ENCODE results near the gene SENP2. TPM values are rescaled to one million over a fixed set of nuclear protein-coding genes. Genes with fewer than 3 reads are reported as not detected.

The SENP2 gene
- total and polyA plus RNA-seq, 2 experiments from 2014 or later = 29.2 to 80.3 TPM

DNA sequence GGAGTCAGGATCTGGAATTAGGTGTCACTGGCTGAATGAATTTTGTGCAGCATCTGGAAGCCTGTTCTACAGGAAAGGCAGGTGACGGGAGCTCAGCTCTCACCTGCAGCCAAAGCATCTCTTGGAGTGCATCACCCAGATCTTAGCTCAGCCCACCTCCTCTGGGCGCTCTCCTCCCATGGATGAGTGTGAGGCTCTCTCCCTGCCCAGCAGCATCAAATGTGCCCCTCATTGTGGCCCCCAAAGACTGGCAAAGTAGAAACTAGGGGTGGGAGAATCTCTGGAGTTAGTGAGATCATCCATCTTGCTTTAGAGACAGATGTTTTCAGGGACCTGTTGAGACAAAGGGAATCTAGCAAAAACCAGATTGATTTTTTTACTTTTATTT, 68.7 kb downstream of the SENP2 start:
- no peak overlapping the region for H3K27ac Mint-ChIP-seq
- ATAC-seq (no peak), DNase-seq (ENCODE audit: low spot score) (no peak)
- Histone ChIP-seq H3K4me2 (no peak overlapping the region), H3K79me2 (replicated peaks; ENCODE audit: insufficient read depth) (no peaks in the 10 kb centered on the region), H3K27me3 (ENCODE audit: insufficient read depth) (no peaks in the 10 kb centered on the region), H3K27ac (ENCODE audit: low read depth) (no peak overlapping the region), H2AFZ (no peak overlapping the region), H3K9me2 (ENCODE audit: insufficient read depth) (no peaks in the 10 kb centered on the region), H3K4me1 (ENCODE audit: insufficient read depth) (no peaks in the 10 kb centered on the region), H3K4me3 (no peak overlapping the region), H3K36me3 (ENCODE audit: insufficient read depth) (peaks cover 26% of the 10 kb centered on the region), H3F3A (replicated peaks; ENCODE audit: low read depth) (no peaks in the 10 kb centered on the region), H4K20me1 (replicated peaks; ENCODE audit: insufficient read depth) (no peaks in the 10 kb centered on the region; the same call in 1 of the 2 replicates)
- H3K4me3 Mint-ChIP-seq = no peak overlapping the region
- peaks cover 82% of the 10 kb centered on the region for H3K36me3 Mint-ChIP-seq (ENCODE audit: low read depth)
- no peaks in the 10 kb centered on the region; the same call in 2 of the 3 replicates for H3K4me1 Mint-ChIP-seq
- H3K9me3 Mint-ChIP-seq = no peaks in the 10 kb centered on the region
- H3K27me3 Mint-ChIP-seq (ENCODE audit: insufficient read depth, low read depth, poor library complexity) = peaks cover 31% of the 10 kb centered on the region
- TF ChIP-seq, protein P1, sequence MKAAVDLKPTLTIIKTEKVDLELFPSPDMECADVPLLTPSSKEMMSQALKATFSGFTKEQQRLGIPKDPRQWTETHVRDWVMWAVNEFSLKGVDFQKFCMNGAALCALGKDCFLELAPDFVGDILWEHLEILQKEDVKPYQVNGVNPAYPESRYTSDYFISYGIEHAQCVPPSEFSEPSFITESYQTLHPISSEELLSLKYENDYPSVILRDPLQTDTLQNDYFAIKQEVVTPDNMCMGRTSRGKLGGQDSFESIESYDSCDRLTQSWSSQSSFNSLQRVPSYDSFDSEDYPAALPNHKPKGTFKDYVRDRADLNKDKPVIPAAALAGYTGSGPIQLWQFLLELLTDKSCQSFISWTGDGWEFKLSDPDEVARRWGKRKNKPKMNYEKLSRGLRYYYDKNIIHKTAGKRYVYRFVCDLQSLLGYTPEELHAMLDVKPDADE (IDR thresholded peaks at IDR 0.05) = no peak
- TF ChIP-seq EZH2 (IDR thresholded peaks at IDR 0.05; ENCODE audit: low read depth, unreplicated experiment) = no peak
- TF ChIP-seq, protein P2, sequence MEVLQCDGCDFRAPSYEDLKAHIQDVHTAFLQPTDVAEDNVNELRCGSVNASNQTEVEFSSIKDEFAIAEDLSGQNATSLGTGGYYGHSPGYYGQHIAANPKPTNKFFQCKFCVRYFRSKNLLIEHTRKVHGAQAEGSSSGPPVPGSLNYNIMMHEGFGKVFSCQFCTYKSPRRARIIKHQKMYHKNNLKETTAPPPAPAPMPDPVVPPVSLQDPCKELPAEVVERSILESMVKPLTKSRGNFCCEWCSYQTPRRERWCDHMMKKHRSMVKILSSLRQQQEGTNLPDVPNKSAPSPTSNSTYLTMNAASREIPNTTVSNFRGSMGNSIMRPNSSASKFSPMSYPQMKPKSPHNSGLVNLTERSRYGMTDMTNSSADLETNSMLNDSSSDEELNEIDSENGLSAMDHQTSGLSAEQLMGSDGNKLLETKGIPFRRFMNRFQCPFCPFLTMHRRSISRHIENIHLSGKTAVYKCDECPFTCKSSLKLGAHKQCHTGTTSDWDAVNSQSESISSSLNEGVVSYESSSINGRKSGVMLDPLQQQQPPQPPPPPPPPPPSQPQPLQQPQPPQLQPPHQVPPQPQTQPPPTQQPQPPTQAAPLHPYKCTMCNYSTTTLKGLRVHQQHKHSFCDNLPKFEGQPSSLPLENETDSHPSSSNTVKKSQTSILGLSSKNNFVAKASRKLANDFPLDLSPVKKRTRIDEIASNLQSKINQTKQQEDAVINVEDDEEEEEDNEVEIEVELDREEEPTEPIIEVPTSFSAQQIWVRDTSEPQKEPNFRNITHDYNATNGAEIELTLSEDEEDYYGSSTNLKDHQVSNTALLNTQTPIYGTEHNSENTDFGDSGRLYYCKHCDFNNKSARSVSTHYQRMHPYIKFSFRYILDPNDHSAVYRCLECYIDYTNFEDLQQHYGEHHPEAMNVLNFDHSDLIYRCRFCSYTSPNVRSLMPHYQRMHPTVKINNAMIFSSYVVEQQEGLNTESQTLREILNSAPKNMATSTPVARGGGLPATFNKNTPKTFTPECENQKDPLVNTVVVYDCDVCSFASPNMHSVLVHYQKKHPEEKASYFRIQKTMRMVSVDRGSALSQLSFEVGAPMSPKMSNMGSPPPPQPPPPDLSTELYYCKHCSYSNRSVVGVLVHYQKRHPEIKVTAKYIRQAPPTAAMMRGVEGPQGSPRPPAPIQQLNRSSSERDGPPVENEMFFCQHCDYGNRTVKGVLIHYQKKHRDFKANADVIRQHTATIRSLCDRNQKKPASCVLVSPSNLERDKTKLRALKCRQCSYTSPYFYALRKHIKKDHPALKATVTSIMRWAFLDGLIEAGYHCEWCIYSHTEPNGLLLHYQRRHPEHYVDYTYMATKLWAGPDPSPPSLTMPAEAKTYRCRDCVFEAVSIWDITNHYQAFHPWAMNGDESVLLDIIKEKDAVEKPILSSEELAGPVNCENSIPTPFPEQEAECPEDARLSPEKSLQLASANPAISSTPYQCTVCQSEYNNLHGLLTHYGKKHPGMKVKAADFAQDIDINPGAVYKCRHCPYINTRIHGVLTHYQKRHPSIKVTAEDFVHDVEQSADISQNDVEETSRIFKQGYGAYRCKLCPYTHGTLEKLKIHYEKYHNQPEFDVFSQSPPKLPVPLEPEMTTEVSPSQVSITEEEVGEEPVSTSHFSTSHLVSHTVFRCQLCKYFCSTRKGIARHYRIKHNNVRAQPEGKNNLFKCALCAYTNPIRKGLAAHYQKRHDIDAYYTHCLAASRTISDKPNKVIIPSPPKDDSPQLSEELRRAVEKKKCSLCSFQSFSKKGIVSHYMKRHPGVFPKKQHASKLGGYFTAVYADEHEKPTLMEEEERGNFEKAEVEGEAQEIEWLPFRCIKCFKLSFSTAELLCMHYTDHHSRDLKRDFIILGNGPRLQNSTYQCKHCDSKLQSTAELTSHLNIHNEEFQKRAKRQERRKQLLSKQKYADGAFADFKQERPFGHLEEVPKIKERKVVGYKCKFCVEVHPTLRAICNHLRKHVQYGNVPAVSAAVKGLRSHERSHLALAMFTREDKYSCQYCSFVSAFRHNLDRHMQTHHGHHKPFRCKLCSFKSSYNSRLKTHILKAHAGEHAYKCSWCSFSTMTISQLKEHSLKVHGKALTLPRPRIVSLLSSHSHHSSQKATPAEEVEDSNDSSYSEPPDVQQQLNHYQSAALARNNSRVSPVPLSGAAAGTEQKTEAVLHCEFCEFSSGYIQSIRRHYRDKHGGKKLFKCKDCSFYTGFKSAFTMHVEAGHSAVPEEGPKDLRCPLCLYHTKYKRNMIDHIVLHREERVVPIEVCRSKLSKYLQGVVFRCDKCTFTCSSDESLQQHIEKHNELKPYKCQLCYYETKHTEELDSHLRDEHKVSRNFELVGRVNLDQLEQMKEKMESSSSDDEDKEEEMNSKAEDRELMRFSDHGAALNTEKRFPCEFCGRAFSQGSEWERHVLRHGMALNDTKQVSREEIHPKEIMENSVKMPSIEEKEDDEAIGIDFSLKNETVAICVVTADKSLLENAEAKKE (CRISPR knock-in tag; IDR thresholded peaks at IDR 0.05) = no peak
- TF ChIP-seq STAT1 (IDR thresholded peaks at IDR 0.05; ENCODE audit: unreplicated experiment) = no peak
- TF ChIP-seq POLR2AphosphoS5 (IDR thresholded peaks at IDR 0.05; ENCODE audit: low read depth) = no peak
- TF ChIP-seq JUNB (IDR thresholded peaks at IDR 0.05; ENCODE audit: unreplicated experiment) = no peak
- no peak for TF ChIP-seq ZNF114 (CRISPR knock-in tag; IDR thresholded peaks at IDR 0.05)
- no peak for TF ChIP-seq EZH2phosphoT487 (IDR thresholded peaks at IDR 0.05; ENCODE audit: unreplicated experiment)
- TF ChIP-seq CREB1 (CRISPR knock-in tag; IDR thresholded peaks at IDR 0.05; ENCODE audit: low read depth) = no peak
- TF ChIP-seq, protein P3, sequence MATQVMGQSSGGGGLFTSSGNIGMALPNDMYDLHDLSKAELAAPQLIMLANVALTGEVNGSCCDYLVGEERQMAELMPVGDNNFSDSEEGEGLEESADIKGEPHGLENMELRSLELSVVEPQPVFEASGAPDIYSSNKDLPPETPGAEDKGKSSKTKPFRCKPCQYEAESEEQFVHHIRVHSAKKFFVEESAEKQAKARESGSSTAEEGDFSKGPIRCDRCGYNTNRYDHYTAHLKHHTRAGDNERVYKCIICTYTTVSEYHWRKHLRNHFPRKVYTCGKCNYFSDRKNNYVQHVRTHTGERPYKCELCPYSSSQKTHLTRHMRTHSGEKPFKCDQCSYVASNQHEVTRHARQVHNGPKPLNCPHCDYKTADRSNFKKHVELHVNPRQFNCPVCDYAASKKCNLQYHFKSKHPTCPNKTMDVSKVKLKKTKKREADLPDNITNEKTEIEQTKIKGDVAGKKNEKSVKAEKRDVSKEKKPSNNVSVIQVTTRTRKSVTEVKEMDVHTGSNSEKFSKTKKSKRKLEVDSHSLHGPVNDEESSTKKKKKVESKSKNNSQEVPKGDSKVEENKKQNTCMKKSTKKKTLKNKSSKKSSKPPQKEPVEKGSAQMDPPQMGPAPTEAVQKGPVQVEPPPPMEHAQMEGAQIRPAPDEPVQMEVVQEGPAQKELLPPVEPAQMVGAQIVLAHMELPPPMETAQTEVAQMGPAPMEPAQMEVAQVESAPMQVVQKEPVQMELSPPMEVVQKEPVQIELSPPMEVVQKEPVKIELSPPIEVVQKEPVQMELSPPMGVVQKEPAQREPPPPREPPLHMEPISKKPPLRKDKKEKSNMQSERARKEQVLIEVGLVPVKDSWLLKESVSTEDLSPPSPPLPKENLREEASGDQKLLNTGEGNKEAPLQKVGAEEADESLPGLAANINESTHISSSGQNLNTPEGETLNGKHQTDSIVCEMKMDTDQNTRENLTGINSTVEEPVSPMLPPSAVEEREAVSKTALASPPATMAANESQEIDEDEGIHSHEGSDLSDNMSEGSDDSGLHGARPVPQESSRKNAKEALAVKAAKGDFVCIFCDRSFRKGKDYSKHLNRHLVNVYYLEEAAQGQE (IDR thresholded peaks at IDR 0.05; ENCODE audit: unreplicated experiment) = no peak
- TF ChIP-seq NANOG (IDR thresholded peaks at IDR 0.05; ENCODE audit: borderline replicate concordance) = no peak
- no peak for TF ChIP-seq ZNF331 (CRISPR knock-in tag; IDR thresholded peaks at IDR 0.05; ENCODE audit: low read depth)
- TF ChIP-seq, protein P4, sequence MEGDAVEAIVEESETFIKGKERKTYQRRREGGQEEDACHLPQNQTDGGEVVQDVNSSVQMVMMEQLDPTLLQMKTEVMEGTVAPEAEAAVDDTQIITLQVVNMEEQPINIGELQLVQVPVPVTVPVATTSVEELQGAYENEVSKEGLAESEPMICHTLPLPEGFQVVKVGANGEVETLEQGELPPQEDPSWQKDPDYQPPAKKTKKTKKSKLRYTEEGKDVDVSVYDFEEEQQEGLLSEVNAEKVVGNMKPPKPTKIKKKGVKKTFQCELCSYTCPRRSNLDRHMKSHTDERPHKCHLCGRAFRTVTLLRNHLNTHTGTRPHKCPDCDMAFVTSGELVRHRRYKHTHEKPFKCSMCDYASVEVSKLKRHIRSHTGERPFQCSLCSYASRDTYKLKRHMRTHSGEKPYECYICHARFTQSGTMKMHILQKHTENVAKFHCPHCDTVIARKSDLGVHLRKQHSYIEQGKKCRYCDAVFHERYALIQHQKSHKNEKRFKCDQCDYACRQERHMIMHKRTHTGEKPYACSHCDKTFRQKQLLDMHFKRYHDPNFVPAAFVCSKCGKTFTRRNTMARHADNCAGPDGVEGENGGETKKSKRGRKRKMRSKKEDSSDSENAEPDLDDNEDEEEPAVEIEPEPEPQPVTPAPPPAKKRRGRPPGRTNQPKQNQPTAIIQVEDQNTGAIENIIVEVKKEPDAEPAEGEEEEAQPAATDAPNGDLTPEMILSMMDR (conservative IDR thresholded peaks at IDR 0.05; ENCODE audit: low read depth in 2 of 2) = no peak

Measured in GM23338 (cell line).